NCI-H187 treated with DMSO at 0.1 percent for 48 hours (cell line): Measurements from ENCODE around the gene SVEP1.

ENCODE experiments used
- DNase-seq: peaks from one replicate; lab custom pipeline; 2025; lab: John Stamatoyannopoulos, UW

The SVEP1 gene

DNA sequence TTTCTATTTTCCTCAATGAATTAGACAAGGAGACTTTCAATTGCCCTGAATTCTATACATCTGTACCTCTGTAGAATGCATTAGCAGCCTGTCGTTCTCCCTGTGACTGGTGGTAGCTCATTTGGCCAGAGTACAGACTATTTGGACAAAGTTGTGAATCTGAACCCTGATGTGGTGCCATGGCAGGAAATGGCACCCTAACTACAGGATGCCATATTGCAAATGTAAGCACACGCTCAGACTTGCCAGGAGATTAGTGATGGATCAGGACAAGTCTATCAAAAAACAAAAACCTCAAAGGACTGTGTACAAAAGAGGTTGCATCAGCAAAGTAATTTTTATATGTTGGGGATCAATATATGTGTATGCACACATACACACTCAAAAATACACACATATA, 58.3 kb downstream of the SVEP1 start:
- DNase-seq, result no peak

DNA sequence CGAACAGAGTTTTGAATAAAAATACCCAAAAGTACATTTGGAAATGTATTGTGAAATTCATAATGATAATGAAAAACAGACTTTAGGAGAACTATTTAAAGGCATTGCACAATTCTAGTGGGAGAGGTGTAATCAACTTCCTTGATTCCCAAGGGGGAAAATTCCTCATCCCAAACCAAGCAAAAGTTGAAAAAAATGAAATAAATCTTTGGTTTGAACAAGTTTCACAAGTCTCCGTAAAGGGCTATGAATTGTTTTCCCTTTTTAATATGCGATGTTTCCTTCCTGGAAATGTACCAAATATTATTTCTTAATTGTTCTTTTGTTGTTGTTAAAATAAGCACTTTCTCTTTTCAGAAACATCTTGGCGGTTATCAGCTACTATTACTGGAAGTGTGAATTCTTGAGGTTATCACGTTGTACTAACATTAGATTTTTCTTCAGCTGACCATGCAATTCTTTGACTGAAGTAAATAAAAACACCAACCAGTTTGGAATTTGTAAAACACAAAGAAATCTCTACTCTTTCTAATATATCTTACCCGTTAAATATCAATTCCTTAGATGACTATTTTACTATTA, 59.3 kb downstream of the SVEP1 start:
- no peak for DNase-seq

DNA sequence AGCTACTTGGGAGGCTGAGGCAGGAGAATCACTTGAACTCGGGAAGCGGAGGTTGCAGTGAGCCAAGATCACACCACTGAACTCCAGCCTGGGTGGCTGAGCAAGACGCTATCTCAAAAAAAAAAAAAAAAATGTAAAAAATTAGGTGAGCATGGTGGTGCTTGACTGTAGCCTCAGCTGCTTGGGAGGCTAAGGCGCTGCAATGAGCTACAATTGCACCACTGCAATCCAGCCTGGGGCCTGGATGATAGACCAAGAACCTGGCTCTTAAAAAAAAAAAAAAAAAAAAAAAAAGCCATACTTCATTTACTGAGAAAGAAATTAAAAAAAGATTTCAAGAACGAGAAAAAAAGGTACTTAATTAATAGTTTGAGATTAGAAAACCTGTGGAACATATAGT, 62.1 kb downstream of the SVEP1 start:
- DNase-seq, result no peak

DNA sequence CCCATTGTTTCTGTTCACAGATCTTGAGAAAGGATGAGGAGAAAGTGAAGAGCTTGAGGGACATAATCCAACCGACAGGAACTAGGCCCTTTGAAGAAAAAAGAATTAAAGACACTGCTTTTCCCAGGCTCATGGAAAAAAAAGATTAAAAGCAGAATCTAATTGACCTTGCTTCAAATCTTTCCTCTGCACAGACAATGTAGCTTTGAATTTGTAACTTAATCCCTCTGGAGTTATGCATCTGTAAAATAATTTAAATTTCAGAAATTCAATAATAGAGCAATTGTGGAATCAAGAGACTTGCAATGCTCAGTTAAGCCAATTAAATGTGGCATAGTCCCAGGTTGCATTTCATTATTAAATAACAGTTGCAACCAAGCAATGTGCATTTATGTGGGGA, 64.6 kb downstream of the SVEP1 start:
- no peak for DNase-seq

DNA sequence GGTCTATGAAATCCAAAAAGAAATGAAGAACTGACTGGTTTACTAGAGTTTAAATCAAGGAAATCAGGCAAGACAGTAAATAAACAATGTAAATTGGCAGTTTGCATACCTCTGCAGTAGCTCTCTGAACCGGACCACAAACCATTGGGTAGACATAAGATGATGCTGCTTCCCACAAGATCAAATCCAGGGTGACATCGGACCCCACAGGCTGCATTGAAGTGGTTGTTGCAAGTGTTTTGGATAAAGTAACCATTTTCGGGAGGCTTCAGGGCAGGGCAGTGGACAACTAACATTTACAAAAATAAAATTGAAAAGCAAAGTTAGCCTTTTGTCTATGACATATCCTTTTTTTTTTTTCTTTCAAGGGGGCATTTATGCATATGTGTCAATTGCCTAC, 66.7 kb downstream of the SVEP1 start:
- DNase-seq, result no peak

DNA sequence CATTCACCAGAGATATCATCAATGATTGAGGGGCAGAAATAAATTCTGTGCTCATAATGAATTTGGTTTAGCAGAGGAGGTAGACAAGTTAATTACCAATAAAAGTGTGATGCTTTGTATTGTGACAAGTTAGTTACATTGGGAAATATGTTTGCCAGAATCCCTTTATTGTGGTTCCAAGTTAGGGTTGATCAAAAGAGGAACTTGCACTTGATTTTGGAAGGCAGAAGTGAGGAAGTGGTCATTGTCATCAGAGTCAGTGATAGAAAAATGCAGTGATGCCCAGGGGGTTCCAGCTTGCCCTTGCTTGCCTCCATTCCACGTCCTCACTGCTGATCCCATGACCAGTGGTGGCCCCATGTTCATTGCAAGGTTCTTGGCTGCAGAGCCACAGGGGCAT, 69.7 kb downstream of the SVEP1 start:
- DNase-seq, result no peak

- no peak for DNase-seq
Observed at GRCh38 chr9:110502842-110503241, 76.7 kb downstream of the SVEP1 start.

- no peak for DNase-seq
Observed at GRCh38 chr9:110499608-110500007, 79.9 kb downstream of the SVEP1 start.

GRCh38 chr9:110487196-110487595, 92.3 kb downstream of the SVEP1 start:
- no peak for DNase-seq

- no peak for DNase-seq
Observed at GRCh38 chr9:110486218-110486617, 93.3 kb downstream of the SVEP1 start.

- DNase-seq, result no peak
Observed at GRCh38 chr9:110479481-110479880, 100.1 kb downstream of the SVEP1 start.

DNA sequence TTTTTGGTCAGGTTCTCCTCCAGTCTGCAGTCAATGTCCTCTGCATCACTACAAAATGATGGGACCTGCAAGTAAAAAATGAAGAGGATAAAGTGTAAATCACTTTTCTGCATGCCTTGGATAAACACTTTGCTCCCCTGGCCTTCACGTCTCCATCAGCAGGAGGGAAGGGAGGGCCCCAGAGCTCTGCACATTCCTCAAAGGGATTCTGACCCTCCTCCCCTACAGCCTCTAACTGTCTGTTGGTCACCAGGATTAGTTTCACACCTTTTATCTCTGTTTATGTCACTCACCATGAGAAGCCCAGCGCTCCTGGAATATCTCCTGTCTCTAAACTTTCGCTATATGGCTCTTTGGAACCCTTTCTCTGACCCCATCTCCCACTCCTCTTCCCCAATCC, 103.3 kb downstream of the SVEP1 start:
- DNase-seq, result no peak

DNA sequence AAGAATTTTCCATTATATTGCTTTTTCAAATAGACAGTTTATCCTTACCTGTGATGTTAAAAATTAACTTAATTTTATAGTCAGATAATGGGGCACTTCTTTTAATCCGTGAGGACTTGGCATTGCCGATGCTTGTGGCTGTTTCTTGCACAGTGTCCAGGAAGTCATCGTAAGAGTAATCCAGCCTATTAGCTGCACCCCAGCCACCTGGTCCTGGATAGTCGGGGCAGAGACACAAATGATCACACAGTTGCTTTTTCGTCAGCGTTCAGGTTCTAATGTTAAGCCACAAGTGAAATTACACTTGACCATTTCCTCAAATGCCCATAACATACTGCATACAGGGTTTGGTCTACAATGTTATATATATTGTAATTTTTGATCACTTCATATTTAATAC, 107.4 kb downstream of the SVEP1 start:
- DNase-seq, result no peak

DNA sequence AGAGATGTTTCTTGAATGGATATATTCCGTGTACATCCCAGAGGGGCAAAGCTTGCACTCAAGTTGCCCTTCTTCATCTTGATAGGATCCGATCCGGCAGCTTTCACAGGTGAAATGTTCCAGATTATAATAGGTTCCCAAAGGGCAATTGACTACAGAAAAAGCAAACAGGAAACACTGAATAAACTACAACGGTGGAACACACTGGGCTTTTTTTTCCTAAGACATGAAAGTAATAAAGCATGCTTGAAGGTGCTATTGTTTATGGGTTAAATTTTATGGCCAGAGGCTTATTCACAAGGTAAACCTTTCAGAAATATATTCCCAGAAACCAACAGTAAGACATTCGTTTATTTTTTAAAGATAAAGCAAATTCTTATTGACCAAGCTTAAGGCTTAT, 110.6 kb downstream of the SVEP1 start:
- DNase-seq, result no peak

DNA sequence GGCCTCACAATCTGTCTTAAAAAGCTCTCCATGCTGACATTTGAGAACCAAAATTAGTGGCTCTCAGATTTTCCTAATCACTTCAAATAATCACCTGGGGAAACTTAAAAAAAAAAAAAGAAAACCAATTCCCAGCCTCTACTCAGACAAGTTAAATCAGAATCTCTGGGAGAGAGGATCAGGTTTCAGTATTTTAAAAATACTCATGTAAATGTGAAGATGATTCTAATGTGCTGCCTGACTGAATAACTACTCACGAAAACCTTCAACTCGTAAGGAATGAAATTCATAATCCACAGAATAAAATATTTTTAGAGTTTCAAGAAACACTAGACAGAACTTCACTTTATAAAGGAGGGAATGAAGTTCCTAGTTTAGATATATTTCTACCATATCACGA, 114.4 kb downstream of the SVEP1 start:
- DNase-seq, result no peak

- no peak for DNase-seq
Observed at GRCh38 chr9:110464321-110464720, 115.2 kb downstream of the SVEP1 start.

- no peak for DNase-seq
Observed at GRCh38 chr9:110463499-110463898, 116.0 kb downstream of the SVEP1 start.

DNA sequence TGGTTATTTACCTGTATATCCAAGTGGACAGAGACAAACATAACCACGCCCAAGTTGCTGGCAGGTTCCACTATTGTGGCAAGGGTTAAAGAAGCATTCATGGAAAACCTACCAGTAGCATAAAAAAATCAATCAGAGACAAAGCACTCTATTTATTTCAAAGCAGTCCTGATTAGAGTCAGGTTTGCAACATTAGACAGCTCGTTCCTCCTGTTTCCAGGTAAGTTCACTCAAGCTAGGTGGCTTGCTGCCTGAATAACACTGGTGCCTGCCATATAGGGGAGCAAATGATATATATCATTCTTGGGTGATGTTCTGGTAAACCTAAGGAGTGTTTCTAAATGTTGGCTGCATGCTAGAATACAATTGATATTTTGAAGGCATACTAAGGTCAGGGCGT, 122.3 kb downstream of the SVEP1 start:
- DNase-seq, result no peak

- no peak for DNase-seq
Observed at GRCh38 chr9:110456681-110457080, 122.9 kb downstream of the SVEP1 start.

DNA sequence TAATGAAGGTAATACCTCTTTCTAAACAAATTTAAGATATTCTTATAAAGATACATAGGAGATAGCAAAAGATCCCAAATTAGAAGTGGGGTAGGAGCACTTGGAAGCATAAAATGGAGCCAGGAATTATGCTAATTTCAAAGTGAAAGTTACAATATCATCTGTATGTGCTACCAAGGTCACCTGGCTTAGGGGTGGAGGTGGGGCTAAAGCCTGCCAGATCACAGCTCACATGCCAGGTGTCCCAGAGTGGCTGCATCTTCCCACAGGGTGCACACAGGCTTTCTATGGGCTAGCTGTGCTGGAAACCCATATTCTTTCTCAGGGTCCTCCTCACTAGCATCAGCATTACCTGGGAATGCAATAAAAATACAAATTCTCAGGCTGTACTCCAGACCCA, 123.7 kb downstream of the SVEP1 start:
- no peak for DNase-seq

GRCh38 chr9:110452227-110452801, 127.2 kb downstream of the SVEP1 start:
- no peak for DNase-seq

- DNase-seq, result no peak
Observed at GRCh38 chr9:110451726-110452125, 127.8 kb downstream of the SVEP1 start.

- no peak for DNase-seq
Observed at GRCh38 chr9:110447476-110447875, 132.1 kb downstream of the SVEP1 start.

GRCh38 chr9:110446171-110446570, 133.4 kb downstream of the SVEP1 start:
- DNase-seq, result no peak

DNA sequence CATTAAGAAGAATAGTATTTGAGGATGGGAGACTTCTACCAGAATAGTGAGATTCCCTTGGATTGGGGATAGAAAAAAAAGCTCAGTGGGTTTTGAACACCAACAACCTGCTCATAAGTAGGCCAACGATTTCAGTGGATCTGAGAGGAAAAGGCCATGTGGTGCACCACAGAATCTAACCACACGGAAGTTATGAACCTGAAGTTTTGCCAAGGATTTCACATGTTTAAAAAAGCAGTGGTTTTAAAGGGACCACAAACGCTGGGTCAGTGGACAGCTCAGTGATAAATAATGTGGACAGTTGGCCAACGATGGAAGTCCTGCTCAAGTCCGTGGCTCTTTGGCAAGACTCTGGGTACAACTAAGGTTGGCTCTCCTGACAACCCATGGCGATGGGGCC, 134.6 kb downstream of the SVEP1 start:
- DNase-seq, result no peak
